HepG2 (cell line): ENCODE data around the gene RNF213.
"Not testable (repeated sequence)": the region's sequence is repeated elsewhere in the genome, so short reads cannot be mapped to it uniquely, and the experiment has no call there.

Experiments
- CTCF ChIP-seq: sonication (generic); formaldehyde crosslinking; IDR thresholded peaks from 2 replicates; pipeline ENCODE4 v1.5.0; 2020; ENCODE audit warnings: mild to moderate bottlenecking, missing genetic modification reagents, moderate library complexity
- GMEB2 ChIP-seq: IDR thresholded peaks from 2 replicates; pipeline ENCODE4 v1.6.1; 2016; ENCODE audit warnings: missing biosample characterization, missing genetic modification reagents, low read depth
- IRF9 ChIP-seq: sonication (generic); formaldehyde crosslinking; IDR thresholded peaks from 2 replicates; pipeline ENCODE4 v1.8.0; 2022; ENCODE audit warnings: missing genetic modification reagents, mild to moderate bottlenecking, borderline replicate concordance
- JUN ChIP-seq: sonication (generic); formaldehyde crosslinking; IDR thresholded peaks from 2 replicates; pipeline ENCODE4 v1.4.0; 2020; ENCODE audit warnings: mild to moderate bottlenecking, missing genetic modification reagents
- MIER3 ChIP-seq: IDR thresholded peaks from 2 replicates; pipeline ENCODE4 v1.6.1; 2016; ENCODE audit warnings: missing compliant biosample characterization, borderline replicate concordance
- NR1H2 ChIP-seq: sonication (generic); formaldehyde crosslinking; IDR thresholded peaks from 2 replicates; pipeline ENCODE4 v1.8.1; 2022; ENCODE audit warnings: low read depth, missing genetic modification reagents, borderline replicate concordance
- POLR2AphosphoS5 ChIP-seq: IDR thresholded peaks from 2 replicates; pipeline ENCODE4 v1.6.1; 2012; ENCODE audit warnings: low read depth, low read length
- TARDBP ChIP-seq: sonication (generic); formaldehyde crosslinking; IDR thresholded peaks from 2 replicates; pipeline ENCODE4 v1.8.0; 2022; ENCODE audit warnings: mild to moderate bottlenecking, missing genetic modification reagents
- ZNF569 ChIP-seq: sonication (generic); formaldehyde crosslinking; IDR thresholded peaks from 2 replicates; pipeline ENCODE4 v1.5.0; 2020; ENCODE audit warnings: mild to moderate bottlenecking, missing genetic modification reagents, moderate library complexity, borderline replicate concordance

GRCh38 chr17:80407917-80408316, 147.3 kb downstream of the RNF213 start:
- TF ChIP-seq CTCF; GMEB2 (CRISPR knock-in tag); TARDBP (CRISPR knock-in tag); NR1H2 (CRISPR knock-in tag); ZNF569 (CRISPR knock-in tag); MIER3 (CRISPR knock-in tag); POLR2AphosphoS5; IRF9 (CRISPR knock-in tag); JUN (CRISPR knock-in tag): not testable (repeated sequence)
